ENCODE measurements around the gene CHI3L2. TPM values are rescaled to one million over a fixed set of nuclear protein-coding genes. Genes with fewer than 3 reads are reported as not detected.

The CHI3L2 gene
- total RNA-seq (ENCODE audit: insufficient read depth, low replicate concordance) = 0.72 TPM

GRCh38 chr1:111227434-111227833, at the start of gene CHI3L2:
CHI3L2 (plus strand) TSS chr1:111227713; CDS start chr1:111227730, 17 bp downstream.
- DNase-seq (ENCODE audit: low spot score) = no peak

- no peak for DNase-seq (ENCODE audit: low spot score)
Observed at GRCh38 chr1:111179968-111180533, 47.5 kb upstream of the CHI3L2 start.

- no peak for DNase-seq (ENCODE audit: low spot score)
Observed at GRCh38 chr1:111182052-111182451, 45.5 kb upstream of the CHI3L2 start.

GRCh38 chr1:111183308-111184069, 44.0 kb upstream of the CHI3L2 start:
- no peak for DNase-seq (ENCODE audit: low spot score)

- DNase-seq (ENCODE audit: low spot score) = no peak
Observed at GRCh38 chr1:111184663-111185062, 42.9 kb upstream of the CHI3L2 start.

- peak; percentile 21 for DNase-seq (ENCODE audit: low spot score)
Observed at GRCh38 chr1:111190931-111191451, 36.5 kb upstream of the CHI3L2 start.

GRCh38 chr1:111191496-111191895, 36.0 kb upstream of the CHI3L2 start:
- peak; percentile 14 for DNase-seq (ENCODE audit: low spot score)

GRCh38 chr1:111192074-111192473, 35.4 kb upstream of the CHI3L2 start:
- no peak for DNase-seq (ENCODE audit: low spot score)

GRCh38 chr1:111192658-111193519, 34.6 kb upstream of the CHI3L2 start:
- DNase-seq (ENCODE audit: low spot score) = peak; percentile 45

- no peak for DNase-seq (ENCODE audit: low spot score)
Observed at GRCh38 chr1:111193712-111194480, 33.6 kb upstream of the CHI3L2 start.

GRCh38 chr1:111195002-111195684, 32.4 kb upstream of the CHI3L2 start:
- DNase-seq (ENCODE audit: low spot score) = no peak

GRCh38 chr1:111196213-111196612, 31.3 kb upstream of the CHI3L2 start:
- DNase-seq (ENCODE audit: low spot score) = no peak

GRCh38 chr1:111197598-111198284, 29.8 kb upstream of the CHI3L2 start:
- DNase-seq (ENCODE audit: low spot score) = no peak

GRCh38 chr1:111198836-111199235, 28.7 kb upstream of the CHI3L2 start:
- DNase-seq (ENCODE audit: low spot score) = no peak

- no peak for DNase-seq (ENCODE audit: low spot score)
Observed at GRCh38 chr1:111199329-111199728, 28.2 kb upstream of the CHI3L2 start.

GRCh38 chr1:111199881-111200801, 27.4 kb upstream of the CHI3L2 start, which contains the start of gene DENND2D:
DENND2D (minus strand) TSS chr1:111200646; CDS start chr1:111200459, 187 bp downstream.
- peak; percentile 40 for DNase-seq (ENCODE audit: low spot score)

GRCh38 chr1:111200802-111201161, 26.7 kb upstream of the CHI3L2 start:
- DNase-seq (ENCODE audit: low spot score) = no peak

GRCh38 chr1:111201275-111202090, 26.0 kb upstream of the CHI3L2 start:
- no peak for DNase-seq (ENCODE audit: low spot score)

Measured in umbilical cord (tissue), 2 donors.